GM21360 (cell line): ENCODE data around the gene PDE4D.
A peak's percentile ranks its signal among the peaks of the same experiment; 100 is the strongest.
"Not testable (repeated sequence)": the region's sequence is repeated elsewhere in the genome, so short reads cannot be mapped to it uniquely, and the experiment has no call there.

ENCODE experiments used
- ATAC-seq: cut with Tn5 transposase; IDR thresholded peaks from one replicate; pipeline ENCODE4 v1.9.1; 2021; ENCODE audit warnings: mild to moderate bottlenecking, moderate library complexity; ENCODE audit not compliant: unreplicated experiment

PDE4D gene

DNA sequence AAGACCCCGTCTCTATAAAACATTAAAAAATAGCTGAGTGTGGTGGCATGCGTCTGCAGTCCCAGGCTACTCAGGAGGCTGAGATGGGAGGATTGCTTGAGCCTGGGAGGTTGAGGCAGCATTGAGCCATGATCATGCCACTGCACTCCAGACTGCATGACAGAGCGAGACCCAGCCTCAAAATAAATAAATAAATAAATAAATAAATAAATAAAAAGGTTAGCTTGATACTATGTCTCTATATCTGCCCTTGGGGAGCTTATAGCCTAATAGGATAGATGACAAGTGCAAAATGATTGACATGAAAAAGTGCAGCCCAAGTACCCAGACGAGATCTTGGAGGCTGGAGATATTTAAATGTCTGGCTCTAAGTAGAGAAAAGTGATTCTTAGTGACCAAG, 122.6 kb downstream of the PDE4D start:
- ATAC-seq: no peak

DNA sequence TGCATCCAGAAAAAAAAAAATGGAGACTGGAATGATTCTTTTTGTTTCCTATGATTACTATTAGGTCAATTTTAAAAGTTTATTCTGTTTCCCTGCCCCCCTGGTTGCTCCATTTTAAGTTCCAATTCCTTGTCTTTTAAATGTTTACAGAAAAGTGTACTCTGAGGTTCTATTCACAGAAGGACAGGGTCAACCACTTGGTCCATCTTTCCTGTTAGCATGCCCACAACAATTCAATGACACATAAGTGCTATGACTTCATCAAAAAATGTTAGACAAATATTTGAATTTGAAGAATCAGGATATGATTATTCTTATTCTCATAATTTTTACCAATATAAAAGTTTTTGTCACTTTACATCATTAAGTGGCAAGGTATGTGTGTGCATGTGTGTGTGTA, 123.7 kb downstream of the PDE4D start:
- no peak for ATAC-seq

DNA sequence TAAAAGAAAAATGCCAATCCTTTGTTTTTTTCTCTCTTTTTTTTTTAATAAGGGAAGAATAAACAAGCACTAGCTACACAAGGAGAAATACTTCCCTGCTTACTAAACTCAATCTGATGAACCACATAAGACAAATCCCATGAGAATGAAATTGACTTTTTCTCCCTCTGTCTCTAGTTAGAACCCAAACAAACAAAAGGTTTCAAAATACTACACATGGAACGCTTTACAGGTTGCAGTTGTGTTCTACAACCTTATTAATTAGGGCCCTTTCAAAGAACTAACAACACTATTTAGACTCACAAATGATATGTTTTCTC, 124.5 kb downstream of the PDE4D start:
- ATAC-seq: no peak

DNA sequence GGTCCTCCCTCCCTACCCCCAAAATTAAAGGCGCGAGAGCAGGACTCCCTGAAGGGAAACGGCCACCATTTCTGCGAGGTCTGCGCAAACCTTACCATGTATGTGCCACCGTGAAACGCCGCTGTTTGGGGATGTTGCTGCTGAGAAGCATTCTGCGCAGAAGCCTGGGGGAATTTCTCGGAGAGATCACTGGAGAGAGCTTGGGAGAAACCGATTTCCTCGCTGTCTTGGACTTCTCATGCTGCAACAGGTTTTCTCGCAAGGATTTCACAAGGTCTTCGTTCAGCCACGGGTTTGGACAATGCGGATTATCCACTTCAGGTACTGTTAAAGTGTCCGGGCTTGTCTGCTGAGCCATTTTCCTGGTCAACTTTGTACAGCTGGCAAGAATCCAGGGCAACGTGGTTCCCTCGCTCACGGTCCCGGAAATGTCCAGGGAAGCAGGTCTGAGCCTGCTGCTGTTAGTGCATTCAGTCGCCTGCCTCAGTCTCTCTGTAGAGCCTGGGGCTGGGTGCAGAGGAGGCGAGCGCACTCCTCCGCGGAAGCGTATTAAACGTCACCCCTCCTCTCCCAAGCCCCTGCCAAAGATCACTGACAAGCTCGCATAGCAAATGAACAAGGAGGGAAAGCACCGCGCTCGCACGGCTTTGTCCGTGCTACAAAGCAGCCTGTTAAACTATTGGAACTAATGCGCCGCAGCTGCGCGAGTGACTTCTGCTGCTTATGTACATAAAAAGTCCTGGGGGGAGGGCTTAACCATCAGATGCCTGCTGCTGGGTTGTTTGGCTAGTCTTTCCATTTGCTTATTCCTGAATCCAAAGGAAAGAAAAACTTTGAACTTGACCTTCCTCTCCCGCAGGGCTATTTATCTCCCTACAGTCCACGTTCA, 125.1 kb downstream of the PDE4D start:
- ATAC-seq: peak; percentile 50

DNA sequence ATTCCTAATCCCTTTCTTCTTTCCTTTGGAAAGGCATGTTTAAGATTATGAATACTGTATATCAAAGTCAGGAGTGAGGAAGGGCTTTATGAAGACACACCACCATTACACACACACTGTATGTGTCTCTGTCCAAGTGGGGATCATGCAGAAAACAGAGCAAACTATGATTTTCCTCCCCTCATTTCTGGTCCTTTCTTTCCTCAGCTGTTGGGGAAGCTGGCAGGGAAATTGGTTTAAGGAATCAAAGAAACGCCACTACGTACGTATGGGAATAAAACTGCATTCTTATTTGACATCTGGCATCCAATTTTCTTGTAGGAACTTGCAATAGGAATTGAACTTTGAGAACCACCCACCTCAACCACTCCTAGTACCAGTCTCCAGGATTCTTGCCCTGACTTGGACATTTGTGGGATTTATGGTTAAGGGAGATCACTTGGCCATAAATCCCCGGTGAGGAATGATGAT, 125.8 kb downstream of the PDE4D start:
- ATAC-seq: no peak

DNA sequence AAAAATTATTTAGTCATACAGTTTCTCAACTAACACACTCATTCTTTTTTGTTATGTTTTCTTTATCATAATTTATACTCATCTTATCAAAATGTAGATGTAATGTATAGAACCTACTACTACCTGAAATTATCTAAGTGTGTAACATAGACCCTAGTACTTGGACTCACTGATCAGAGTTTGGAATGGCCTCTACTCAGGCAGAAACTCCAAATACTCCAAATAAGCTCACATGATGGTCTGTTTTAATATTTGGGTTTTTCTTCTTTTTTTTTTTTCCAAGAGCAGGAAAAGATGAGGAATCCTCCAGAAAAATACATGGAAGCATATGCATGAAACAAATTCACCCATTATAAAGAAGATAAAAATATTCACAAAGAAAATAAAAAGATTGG, 126.3 kb downstream of the PDE4D start:
- ATAC-seq: no peak

DNA sequence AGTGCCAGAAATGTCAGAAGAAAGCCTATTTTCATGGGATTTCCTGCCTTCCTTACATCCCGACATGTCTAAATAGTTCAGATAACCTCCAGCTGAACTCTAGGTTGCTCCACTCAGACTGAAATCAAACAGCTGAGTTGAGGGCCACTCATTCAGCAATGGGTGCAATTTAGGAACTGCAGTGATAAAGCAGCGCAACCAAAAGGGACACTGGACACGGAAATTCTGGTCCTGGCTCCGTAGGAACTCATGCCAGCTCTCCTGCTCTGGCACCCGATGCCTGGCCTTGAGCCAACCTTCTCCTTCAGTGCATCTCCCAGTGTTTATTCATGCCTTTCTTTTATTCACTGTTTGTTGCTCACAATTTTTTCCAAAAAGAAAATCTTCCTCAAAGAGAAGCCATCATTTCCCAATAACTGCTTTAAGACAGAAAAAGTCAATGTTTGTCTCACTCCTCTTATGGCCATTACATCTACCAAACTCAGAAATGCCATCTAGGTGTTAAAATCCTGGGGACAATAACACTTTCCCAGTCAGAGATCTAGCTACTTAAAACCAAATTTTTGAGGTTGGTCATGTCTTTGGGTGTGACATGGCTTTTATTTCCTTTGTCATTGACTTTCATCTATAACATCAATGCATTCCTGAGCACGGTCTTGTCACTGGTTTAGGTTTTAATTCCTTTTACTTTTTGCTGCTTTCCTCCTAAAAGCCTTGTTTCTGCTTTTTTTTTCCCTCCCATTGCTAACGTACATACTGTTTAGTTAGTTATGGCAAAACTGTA, 126.9 kb downstream of the PDE4D start:
- no peak for ATAC-seq

DNA sequence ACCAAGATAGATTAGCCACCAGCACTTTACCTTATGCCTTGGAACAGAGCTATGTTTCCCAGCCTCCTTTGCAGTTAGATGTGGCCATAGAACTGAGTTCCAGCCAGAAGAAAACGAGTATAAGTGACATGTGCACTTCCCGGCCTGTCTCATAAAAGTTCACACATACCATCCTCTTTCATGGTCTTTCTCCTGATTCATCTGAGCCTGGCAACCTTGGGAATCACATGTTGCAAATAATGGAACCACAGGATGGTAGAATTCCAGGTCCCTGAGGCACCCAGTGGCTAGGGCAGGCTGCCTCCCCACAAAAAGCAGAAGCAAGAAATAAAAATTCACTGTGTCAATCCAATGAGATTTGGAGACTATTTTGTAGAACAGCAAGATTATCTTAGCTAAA, 128.1 kb downstream of the PDE4D start:
- ATAC-seq: no peak

DNA sequence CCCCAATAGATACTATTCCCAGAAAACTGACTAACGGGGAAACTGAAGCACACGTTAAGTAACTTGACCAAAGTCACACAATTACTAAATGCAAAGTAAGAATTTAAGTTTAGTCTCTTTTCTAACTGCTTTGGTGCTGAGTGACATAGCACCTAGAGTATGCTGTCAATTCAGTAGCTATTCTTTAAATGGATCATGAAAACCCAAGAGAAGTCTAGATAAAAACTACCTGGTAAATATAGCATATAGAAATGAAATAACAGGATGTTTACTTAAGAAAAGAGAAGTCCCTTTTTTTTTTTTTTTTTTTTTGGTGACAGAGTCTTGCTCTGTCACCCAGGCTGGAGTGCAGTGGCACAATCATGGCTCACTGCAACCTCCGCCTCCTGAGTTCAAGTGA, 129.2 kb downstream of the PDE4D start:
- ATAC-seq: no peak

DNA sequence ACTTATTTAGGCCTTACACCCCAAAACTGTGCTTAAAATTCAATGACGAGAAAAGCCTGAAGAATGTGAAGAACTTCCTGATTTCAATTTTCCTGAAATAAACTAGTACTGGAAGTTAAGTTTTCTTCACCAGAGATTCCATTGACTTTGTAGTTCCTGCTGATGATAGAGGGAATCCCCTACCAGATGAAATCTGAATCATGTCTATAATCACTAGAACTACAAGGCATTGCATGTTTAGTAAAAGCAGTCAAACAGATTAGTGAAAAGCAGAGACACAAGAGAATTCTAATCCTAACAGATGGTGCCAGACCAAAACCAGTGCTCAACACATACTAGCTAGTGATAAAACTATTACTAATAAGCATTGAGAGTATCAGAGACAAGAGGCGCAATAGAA, 130.0 kb downstream of the PDE4D start:
- ATAC-seq: no peak

DNA sequence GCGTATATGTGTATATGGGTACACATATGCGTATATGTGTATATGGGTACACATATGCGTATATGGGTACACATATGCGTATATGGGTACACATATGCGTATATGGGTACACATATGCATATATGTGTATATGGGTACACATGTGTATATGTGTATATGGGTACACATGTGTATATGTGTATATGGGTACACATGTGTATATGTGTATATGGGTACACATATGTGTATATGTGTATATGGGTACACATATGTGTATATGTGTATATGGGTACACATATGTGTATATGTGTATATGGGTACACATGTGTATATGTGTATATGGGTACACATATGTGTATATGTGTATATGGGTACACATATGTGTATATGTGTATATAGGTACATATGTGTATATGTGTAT, 131.3 kb downstream of the PDE4D start:
- not testable (repeated sequence) for ATAC-seq

DNA sequence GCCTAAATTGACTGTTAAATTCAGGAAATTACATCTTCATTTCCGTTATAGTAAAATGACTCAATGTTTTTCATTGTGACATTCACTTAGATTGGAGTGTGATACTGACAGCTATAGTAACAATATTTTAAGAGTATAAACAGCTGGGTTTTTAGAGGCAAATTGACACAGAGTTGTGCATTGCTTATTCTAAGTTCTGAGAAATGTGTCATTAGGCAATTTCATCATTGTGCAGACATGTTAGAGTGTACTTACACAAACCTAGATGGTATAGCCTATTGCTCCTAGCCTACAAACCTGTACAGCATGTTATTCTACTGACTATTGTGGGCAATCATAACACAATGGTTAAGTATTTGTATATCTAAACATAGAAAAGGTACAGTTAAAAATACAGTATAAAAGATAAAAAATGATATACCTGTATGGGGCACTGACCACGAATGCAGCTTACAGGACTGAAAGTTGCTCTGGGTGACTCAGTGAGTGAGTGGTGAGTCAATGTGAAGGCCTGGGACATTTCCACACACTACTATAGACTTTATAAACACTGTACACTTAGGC, 132.7 kb downstream of the PDE4D start:
- no peak for ATAC-seq

DNA sequence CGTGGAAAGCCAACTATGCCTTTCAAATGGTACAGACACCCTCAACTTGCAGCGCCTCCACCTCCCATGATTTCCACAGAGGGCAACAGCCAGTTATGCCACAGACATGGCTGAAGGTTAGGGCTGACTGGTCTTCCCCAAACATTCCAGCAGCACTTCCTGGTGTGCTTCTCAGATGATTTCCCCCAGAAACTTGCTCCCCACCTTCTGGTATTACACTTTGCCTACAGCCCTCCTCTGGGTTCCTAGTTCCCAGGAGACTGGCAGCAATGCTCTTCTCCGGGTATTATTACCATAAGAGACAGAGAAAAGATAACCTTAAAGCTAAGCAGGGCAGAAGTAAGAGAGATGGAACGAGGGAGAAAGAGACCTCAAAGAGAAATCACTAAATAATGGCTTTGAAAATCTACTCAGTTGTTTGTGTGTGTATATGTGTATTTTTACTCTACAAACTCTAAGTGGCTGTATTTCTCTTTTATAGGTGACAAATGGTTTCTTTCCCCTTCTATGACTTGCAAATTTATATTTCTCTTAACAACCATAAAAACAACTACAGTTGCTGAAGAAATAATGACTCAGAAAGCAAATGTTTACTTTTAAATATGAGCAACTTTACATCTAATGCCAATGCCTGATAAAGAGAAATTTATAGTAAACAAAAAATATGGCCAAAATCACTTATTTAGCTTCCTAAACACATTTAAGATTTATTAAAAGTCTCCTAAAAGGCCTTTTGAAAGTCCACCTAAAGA, 133.8 kb downstream of the PDE4D start:
- ATAC-seq: no peak

DNA sequence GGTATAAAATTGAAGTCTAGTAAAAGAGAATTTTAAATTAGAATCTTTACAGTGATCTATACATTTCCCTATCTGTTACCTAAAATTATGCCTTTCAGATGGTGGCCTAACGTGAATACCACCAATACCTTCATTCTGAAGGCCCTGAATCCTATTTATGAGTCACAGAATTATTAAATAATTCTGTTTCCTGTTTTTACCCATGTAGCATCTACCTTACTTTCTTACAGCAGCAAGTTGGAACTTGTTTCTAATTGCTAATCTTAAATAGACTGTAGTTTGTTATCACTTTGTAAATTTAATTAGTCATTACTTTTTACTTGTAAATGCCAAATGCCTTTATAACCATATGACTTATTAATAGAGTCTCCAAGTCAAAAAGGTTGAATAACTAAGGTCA, 135.0 kb downstream of the PDE4D start:
- no peak for ATAC-seq

DNA sequence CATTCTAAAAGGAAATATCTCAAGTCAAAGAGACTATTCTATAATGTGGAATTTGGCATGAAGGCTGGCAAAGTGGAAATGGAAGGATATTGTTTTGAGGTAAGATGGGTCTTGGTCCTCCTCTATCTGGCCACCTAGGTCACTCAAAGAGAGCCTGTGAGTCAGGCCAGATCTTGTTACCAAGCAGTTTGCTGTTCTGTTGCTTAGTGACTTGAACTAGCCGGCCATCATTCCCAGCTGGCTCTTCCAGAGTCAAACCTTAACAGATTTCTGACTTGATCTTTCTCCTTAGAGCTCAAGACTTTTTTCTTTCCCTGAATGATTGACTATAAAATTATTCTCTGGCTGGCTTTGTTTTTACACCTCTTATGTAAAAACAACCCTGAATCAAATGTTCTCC, 136.1 kb downstream of the PDE4D start:
- no peak for ATAC-seq

DNA sequence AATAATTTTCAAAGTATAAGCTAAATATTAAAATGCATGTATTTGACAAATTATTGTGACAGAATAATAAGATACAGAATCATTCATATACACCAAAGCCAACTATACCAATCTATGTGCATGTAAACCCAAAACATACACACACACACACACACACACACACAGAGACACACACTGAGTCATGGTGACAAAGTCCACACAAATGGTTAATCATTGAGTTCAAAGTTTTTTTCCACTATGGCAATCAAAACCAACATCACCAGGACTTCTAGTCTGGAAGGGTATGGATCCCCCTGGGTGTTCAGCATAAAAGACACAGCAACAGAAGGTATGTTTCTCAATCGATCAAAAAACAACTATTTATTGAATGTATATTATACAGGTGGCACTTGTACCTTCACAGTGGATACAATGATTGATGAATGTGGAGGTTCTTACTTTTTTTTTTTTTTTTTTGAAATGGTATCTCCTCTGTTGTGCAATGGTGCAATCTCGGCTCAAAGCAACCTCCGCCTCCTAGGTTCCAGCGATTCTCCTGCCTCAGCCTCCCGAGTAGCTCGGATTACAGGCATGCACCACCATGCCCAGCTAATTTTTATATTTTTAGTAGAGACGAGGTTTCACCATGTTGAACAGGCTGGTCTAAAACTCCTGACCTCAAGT, 137.0 kb downstream of the PDE4D start:
- ATAC-seq: no peak

DNA sequence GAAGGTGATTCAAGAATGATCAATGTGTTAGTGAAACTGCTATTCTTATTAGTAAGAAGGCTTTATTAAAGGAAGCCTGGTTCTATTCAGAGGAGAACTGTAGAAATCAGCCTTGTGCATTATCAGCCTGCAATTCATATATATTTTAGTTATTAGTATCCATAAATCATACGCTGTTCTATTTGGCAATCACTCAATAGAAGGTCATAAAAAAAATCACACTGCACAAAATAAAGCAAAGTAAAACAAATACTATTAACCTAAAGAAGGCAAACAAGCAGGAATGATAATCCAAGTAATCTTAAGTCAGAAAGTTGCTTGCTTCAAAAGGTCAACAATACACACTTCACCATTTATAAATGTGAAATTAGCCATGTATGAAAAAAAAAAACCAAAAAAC, 138.1 kb downstream of the PDE4D start:
- no peak for ATAC-seq

DNA sequence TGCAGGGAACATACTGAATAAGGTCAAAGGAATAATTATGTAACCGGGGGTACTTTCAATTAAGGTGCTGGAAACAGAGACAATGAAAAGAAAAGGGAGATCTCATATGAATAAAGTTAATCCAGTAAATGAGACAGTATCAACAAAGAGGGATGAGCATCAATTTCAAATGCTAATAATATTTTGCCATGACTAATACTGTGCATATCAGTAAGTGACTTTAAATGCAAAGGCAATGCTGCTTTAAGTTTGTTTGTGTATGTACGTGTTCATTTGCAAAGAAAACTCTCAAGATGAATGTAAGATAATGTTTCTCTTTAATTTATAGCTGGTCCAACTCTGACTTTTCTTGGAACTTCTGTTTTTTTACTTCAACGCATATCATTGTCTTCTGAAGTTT, 139.9 kb downstream of the PDE4D start:
- ATAC-seq: no peak

DNA sequence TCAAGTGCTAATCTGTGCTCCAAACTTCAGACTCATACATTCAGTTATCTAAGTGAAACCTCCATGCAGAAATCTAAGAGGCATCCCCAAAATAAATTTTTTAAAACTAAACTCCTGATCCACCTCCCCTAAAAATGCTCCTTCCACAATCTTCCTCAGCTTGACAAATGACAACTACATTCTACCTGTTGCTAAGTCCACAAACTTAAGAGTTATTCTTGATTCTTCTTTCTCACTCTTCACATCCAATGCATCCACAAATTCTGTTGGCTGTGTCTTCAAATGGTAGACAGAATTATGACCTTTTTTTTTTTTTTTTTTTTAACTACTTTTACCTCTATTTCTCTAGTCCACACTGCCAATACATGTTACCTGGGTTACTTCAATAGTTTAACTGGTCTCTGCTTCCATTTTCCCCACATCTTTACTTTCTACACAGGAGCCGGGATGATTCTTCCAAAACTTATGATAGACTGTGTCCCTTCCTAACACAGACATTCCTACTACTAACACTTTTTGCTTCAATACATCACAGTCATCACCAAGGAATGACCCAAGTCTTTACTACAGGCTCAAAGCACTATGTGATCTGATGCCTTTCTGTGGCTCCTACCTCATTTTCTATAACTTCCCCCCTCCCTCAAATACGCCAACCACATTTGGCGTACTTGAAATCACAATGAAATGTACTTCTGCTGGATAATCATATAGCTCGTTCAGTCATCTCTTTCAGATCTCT, 143.6 kb downstream of the PDE4D start:
- ATAC-seq: no peak

DNA sequence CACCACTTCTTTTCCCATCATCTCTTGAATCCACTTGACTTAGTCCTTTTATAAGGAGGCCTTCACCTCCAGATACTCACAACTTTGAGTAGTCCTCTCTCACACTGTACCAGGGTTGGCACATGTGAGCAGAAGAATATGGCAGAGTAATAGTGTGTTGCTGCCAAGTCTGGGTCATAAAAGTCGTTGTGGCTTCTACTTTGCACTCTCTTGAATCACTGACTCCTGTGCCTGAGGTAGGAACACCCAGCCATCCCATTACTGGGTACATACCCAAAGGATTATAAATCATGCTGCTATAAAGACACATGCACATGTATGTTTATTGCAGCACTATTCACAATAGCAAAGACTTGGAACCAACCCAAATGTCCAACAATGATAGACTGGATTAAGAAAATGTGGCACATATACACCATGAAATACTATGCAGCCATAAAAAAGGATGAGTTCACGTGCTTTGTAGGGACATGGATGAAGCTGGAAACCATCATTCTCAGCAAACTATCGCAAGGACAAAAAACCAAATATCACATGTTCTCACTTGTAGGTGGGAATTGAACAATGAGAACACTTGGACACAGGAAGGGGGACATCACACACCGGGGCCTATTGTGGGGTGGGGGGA, 145.4 kb downstream of the PDE4D start:
- ATAC-seq: not testable (repeated sequence)
